Calu3 (cell line): ENCODE measurements around the gene ZNF687. TPM values are rescaled to one million over a fixed set of nuclear protein-coding genes. Genes with fewer than 3 reads are reported as not detected.

Source experiments
- BruUV-seq: library from RNA; stranded (reverse); fragments of 400-500 nt; replicated peaks from 2 replicates; lab custom pipeline; 2021; lab: Mats Ljungman, UMichigan
- CTCF ChIA-PET: fragments of 300-600 bp; sonication (Branson Sonifier 250); formaldehyde crosslinking; loops from one replicate; lab custom pipeline; 2022; ENCODE audit warnings: antibody characterized with exemption; lab: Charles Lee
- DNase-seq: peaks from one replicate; pipeline ENCODE4 v3.0.0; 2022
- H3K27ac Mint-ChIP-seq: one replicate; pipeline ENCODE4 v1.8.0; 2022; ENCODE audit warnings: mixed read lengths; ENCODE audit not compliant: unreplicated experiment
- H3K27me3 Mint-ChIP-seq: one replicate; pipeline ENCODE4 v1.8.0; 2022; ENCODE audit warnings: mixed read lengths; ENCODE audit not compliant: unreplicated experiment
- H3K36me3 Mint-ChIP-seq: one replicate; pipeline ENCODE4 v1.8.0; 2022; ENCODE audit warnings: mild to moderate bottlenecking, moderate library complexity, mixed read lengths; ENCODE audit not compliant: insufficient read depth, unreplicated experiment
- H3K4me1 Mint-ChIP-seq: one replicate; pipeline ENCODE4 v1.8.0; 2022; ENCODE audit warnings: mild to moderate bottlenecking, low read depth, mixed read lengths; ENCODE audit not compliant: unreplicated experiment
- H3K4me3 Mint-ChIP-seq: one replicate; pipeline ENCODE4 v1.8.0; 2022; ENCODE audit warnings: mild to moderate bottlenecking, low read depth, moderate library complexity, mixed read lengths; ENCODE audit not compliant: unreplicated experiment
- H3K9me3 Mint-ChIP-seq: one replicate; pipeline ENCODE4 v1.8.0; 2022; ENCODE audit warnings: low read depth, mixed read lengths; ENCODE audit not compliant: unreplicated experiment
- intact Hi-C: fragments of 100-400 bp; cut with micrococcal nuclease; formaldehyde crosslinking; loops from one replicate; pipeline ENCODE4 v1.10.0; 2022; ENCODE audit not compliant: unreplicated experiment
- total RNA-seq: library from RNA; stranded (reverse); gene quantifications from 2 replicates; pipeline ENCODE4 v1.2.3, GENCODE V29; 2022
- TF ChIP-seq, protein P1 (sequence below): fragments of 200-600 bp; IDR thresholded peaks from one replicate; pipeline ENCODE4 v1.8.0; 2022; ENCODE audit warnings: antibody characterized with exemption; ENCODE audit not compliant: unreplicated experiment

Gene ZNF687
- total RNA-seq, 1 experiment from 2014 or later: 42.9 TPM

DNA sequence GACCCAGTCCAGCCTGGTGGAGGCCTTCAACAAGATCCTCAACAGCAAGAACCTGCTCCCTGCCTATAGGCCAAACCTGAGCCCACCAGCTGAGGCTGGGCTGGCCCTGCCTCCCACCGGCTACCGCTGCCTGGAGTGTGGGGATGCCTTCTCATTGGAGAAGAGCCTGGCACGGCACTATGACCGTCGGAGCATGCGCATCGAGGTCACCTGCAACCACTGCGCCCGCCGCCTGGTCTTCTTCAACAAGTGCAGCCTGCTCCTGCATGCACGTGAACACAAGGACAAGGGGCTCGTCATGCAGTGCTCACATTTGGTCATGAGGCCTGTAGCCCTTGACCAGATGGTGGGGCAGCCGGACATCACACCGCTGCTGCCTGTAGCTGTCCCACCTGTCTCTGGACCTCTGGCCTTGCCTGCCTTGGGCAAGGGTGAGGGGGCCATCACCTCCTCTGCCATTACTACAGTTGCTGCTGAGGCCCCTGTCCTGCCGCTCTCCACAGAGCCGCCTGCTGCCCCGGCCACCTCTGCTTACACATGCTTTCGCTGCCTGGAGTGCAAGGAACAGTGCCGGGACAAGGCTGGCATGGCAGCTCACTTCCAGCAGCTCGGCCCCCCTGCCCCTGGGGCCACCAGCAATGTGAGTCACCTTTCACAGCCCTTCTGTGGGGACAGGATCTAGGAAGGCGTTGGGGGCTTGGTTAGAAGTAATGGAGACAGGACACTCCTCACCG, 5.8 kb downstream of the ZNF687 start:
- CTCF ChIA-PET: no interaction called here
- Mint-ChIP-seq H3K27me3 (no peaks in the 10 kb centered on the region), H3K4me3 (no peak overlapping the region), H3K4me1 (peaks cover 13% of the 10 kb centered on the region), H3K9me3 (no peaks in the 10 kb centered on the region), H3K36me3 (peaks cover 89% of the 10 kb centered on the region), H3K27ac (no peak overlapping the region)
- intact Hi-C loops: no loop called here
- TF ChIP-seq, protein P1, sequence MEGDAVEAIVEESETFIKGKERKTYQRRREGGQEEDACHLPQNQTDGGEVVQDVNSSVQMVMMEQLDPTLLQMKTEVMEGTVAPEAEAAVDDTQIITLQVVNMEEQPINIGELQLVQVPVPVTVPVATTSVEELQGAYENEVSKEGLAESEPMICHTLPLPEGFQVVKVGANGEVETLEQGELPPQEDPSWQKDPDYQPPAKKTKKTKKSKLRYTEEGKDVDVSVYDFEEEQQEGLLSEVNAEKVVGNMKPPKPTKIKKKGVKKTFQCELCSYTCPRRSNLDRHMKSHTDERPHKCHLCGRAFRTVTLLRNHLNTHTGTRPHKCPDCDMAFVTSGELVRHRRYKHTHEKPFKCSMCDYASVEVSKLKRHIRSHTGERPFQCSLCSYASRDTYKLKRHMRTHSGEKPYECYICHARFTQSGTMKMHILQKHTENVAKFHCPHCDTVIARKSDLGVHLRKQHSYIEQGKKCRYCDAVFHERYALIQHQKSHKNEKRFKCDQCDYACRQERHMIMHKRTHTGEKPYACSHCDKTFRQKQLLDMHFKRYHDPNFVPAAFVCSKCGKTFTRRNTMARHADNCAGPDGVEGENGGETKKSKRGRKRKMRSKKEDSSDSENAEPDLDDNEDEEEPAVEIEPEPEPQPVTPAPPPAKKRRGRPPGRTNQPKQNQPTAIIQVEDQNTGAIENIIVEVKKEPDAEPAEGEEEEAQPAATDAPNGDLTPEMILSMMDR: no peak
- BruUV-seq: no TSS peak
- DNase-seq: no peak

DNA sequence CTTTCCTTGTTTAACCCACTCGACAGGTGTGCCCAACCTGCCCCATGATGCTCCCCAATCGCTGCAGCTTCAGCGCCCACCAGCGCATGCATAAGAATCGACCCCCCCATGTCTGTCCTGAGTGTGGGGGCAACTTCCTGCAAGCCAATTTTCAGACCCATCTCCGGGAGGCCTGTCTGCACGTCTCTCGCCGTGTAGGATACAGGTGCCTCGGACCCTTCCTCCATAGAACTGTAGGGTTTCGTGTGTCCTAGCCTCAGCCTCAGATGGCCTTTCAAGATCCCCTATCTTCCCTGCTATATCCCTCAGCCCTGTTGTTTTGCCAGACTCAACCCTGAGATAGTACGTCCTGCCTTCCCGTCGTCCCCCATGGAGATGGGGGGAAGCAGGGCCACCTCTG, 6.4 kb downstream of the ZNF687 start:
- CTCF ChIA-PET: no interaction called here
- H3K27me3 Mint-ChIP-seq: no peaks in the 10 kb centered on the region
- DNase-seq: no peak
- TF ChIP-seq, protein P1: no peak
- no TSS peak for BruUV-seq
- peaks cover 89% of the 10 kb centered on the region for H3K36me3 Mint-ChIP-seq
- H3K4me3 Mint-ChIP-seq: no peak overlapping the region
- no peak overlapping the region for H3K27ac Mint-ChIP-seq
- intact Hi-C loops: no loop called here
- peaks cover 13% of the 10 kb centered on the region for H3K4me1 Mint-ChIP-seq
- no peaks in the 10 kb centered on the region for H3K9me3 Mint-ChIP-seq

DNA sequence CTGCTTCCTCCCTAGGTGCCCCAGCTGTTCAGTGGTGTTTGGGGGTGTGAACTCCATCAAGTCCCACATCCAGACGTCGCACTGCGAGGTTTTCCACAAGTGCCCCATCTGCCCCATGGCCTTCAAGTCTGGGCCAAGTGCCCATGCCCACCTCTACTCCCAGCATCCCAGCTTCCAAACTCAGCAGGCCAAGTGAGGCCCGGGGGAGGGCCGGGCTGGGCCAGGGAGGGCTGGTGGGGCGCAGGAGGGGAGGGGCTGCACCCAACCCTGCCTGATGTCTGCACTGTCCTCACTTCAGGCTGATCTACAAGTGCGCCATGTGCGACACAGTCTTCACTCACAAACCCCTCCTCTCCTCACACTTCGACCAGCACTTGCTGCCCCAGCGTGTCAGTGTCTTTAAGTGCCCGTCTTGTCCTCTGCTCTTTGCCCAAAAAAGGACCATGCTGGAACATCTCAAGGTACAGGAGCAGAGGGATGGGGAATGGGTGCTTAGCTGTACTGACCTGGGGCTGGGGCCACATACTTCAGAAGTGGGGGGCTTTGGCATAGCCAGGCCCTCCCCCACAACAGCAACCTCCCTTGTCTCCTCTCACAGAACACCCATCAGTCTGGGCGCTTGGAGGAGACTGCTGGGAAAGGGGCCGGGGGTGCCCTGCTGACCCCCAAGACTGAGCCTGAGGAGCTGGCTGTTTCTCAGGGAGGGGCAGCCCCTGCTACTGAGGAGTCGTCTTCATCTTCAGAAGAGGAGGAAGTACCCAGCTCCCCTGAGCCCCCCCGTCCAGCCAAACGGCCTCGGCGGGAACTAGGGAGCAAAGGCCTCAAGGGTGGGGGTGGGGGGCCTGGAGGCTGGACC, 7.2 kb downstream of the ZNF687 start:
- H3K4me1 Mint-ChIP-seq: peaks cover 5% of the 10 kb centered on the region
- no TSS peak for BruUV-seq
- CTCF ChIA-PET: no interaction called here
- H3K27ac Mint-ChIP-seq: peak overlapping the region; percentile 21
- intact Hi-C loops: no loop called here
- H3K9me3 Mint-ChIP-seq: no peaks in the 10 kb centered on the region
- H3K27me3 Mint-ChIP-seq: no peaks in the 10 kb centered on the region
- no peak overlapping the region for H3K4me3 Mint-ChIP-seq
- TF ChIP-seq, protein P1: no peak
- DNase-seq: no peak
- peaks cover 89% of the 10 kb centered on the region for H3K36me3 Mint-ChIP-seq

DNA sequence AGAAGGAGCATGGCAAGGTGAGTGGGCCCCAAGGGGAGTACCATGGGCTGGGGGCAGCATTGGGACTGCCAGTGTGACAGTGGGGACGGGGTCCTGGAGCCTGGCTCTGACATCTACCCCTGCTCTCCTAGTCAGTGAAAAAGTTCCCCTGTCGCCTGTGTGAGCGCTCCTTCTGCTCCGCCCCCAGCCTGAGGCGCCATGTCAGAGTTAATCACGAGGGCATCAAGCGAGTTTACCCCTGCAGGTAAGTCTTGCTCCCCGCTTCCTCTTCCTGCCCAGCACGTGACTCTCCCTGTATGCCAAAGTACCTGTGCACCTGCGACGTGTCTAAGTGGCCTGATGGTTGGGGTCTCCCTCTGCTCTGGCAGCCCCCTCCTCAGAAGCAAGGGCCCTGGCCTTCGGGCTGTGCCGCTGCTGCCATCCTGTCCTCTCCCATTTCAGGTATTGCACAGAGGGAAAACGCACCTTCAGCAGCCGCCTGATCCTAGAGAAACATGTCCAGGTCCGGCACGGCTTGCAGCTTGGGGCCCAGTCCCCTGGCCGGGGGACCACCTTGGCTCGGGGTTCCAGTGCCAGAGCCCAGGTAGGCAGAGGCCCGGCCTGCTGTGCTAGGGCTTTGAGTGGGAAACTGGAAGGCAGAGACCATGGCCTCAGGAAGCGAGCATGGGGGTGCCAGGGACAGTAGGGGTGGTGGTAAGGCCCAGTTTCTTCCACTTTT, 8.1 kb downstream of the ZNF687 start:
- no peaks in the 10 kb centered on the region for H3K4me1 Mint-ChIP-seq
- H3K9me3 Mint-ChIP-seq: no peaks in the 10 kb centered on the region
- H3K27ac Mint-ChIP-seq: peak overlapping the region; percentile 21
- H3K27me3 Mint-ChIP-seq: no peaks in the 10 kb centered on the region
- no peak for DNase-seq
- no peak overlapping the region for H3K4me3 Mint-ChIP-seq
- peaks cover 84% of the 10 kb centered on the region for H3K36me3 Mint-ChIP-seq
- CTCF ChIA-PET: no interaction called here
- intact Hi-C loops: no loop called here
- TF ChIP-seq, protein P1: no peak
- BruUV-seq: no TSS peak
